Lung (tissue), 12 donors: ENCODE results near the gene EMD. TPM values are rescaled to one million over a fixed set of nuclear protein-coding genes. Genes with fewer than 3 reads are reported as not detected.
"Not testable (repeated sequence)": the region's sequence is repeated elsewhere in the genome, so short reads cannot be mapped to it uniquely, and the experiment has no call there.

Source experiments
- ATAC-seq: fragments of 200-7000 bp; cut with Tn5 transposase; one replicate; pipeline ENCODE4 v1.9.1; 2020; ENCODE audit warnings: moderate number of reproducible peaks; ENCODE audit not compliant: insufficient read depth, low FRiP score
- DNase-seq, 3 donors: peaks; one replicate each; pipeline ENCODE4 v3.0.0-alpha.2; 2013 to 2017
- H3K27ac ChIP-seq, 2 donors: one replicate each; pipeline ENCODE4 v1.5.1; 2013; ENCODE audit warnings: mild to moderate bottlenecking in 2 of 2, moderate library complexity in 2 of 2, control low read depth in 1 of 2, inconsistent platforms in 1 of 2, low read depth in 1 of 2, low read length in 1 of 2
- H3K27me3 ChIP-seq, 3 donors: one replicate each; pipeline ENCODE4 v1.5.1; 2013; ENCODE audit warnings: low read length in 2 of 3; ENCODE audit not compliant: control insufficient read depth in 3 of 3, insufficient read depth in 3 of 3
- H3K36me3 ChIP-seq, 4 donors: one replicate each; pipeline ENCODE4 v1.5.1; 2013; ENCODE audit warnings: low read length in 4 of 4, mild to moderate bottlenecking in 1 of 4, moderate library complexity in 1 of 4; ENCODE audit not compliant: control insufficient read depth in 4 of 4, insufficient read depth in 4 of 4
- H3K4me1 ChIP-seq, 5 donors: one replicate each; pipeline ENCODE4 v1.5.1; 2013; ENCODE audit warnings: low read length in 5 of 5, mild to moderate bottlenecking in 2 of 5, moderate library complexity in 1 of 5; ENCODE audit not compliant: control insufficient read depth in 5 of 5, insufficient read depth in 5 of 5
- H3K4me3 ChIP-seq: one replicate; pipeline ENCODE4 v1.5.1; 2013; ENCODE audit warnings: mild to moderate bottlenecking, control low read depth, moderate library complexity
- H3K9ac ChIP-seq, 2 donors: one replicate each; pipeline ENCODE4 v1.5.1; 2013; ENCODE audit warnings: low read length in 2 of 2, control low read depth in 1 of 2; ENCODE audit not compliant: insufficient read depth in 1 of 2
- H3K9me3 ChIP-seq, 4 donors: one replicate each; pipeline ENCODE4 v1.5.1; 2013; ENCODE audit warnings: low read length in 3 of 4, mild to moderate bottlenecking in 1 of 4, moderate library complexity in 1 of 4; ENCODE audit not compliant: control insufficient read depth in 4 of 4, insufficient read depth in 3 of 4
- CTCF ChIP-seq: IDR thresholded peaks from 2 replicates; pipeline ENCODE4 v1.5.1; 2012; ENCODE audit warnings: mild to moderate bottlenecking; ENCODE audit errors: control extremely low read depth, extremely low read depth
- WGBS, 2 donors: extraction: QIAGEN DNeasy Blood & Tissue Kit; methylation state at CpG; one replicate each; pipeline ENCODE4 v1.1.7; 2013; 5-methylcytosine and 5-hydroxymethylcytosine counted together
- polyA plus RNA-seq, 2 donors: library from polyadenylated mRNA; stranded (reverse); fragments of 200-250 nt; gene quantifications; one replicate each; pipeline ENCODE4 v1.2.1, GENCODE V29; 2013
- total RNA-seq, 2 donors: library from RNA; depleted of rRNA in 1 of 2; stranded (reverse); fragments of >200 nt in 1 of 2; gene quantifications; one replicate each; pipeline ENCODE4 v1.2.1, GENCODE V29; 2014 to 2021
- donor health status: control.
- donor health status: control.
- donor health status: Bipolar disorder and iron deficiency.
- donor health status: healthy.
- donor health status: DM: yes; HTN: yes; CAD: no.

Gene EMD
- total and polyA plus RNA-seq, 4 donors, result 33.0 to 108 (median 74.8) TPM

- H3K4me3 ChIP-seq, result no peak overlapping the region
- no peaks in the 10 kb centered on the region for H3K36me3 ChIP-seq
- no peak overlapping the region for H3K27ac ChIP-seq
- no peak for DNase-seq
- no peak overlapping the region for H3K9ac ChIP-seq
- peaks cover 0 to 4% (median 0%) of the 10 kb centered on the region in 4 donors for H3K9me3 ChIP-seq
- WGBS, 2 donors, result 32 to 56% methylated on average over 5 to 6 of the region's 6 CpGs
- no peak for ATAC-seq
- no peaks in the 10 kb centered on the region for H3K27me3 ChIP-seq
- H3K4me1 ChIP-seq, result no peaks in the 10 kb centered on the region
- no peak for TF ChIP-seq CTCF
These were observed 45.2 kb upstream of the EMD start for GRCh38 chrX:154333837-154334271.

- Histone ChIP-seq H3K27ac (no peak overlapping the region), H3K27me3 (no peaks in the 10 kb centered on the region), H3K9me3 (peaks cover 0 to 4% (median 0%) of the 10 kb centered on the region in 4 donors), H3K4me3 (no peak overlapping the region), H3K36me3 (no peaks in the 10 kb centered on the region), H3K9ac (no peak overlapping the region), H3K4me1 (no peaks in the 10 kb centered on the region)
- TF ChIP-seq CTCF, result no peak
- 75 to 93% methylated on average over 10 of the region's 10 CpGs for WGBS, 2 donors
- DNase-seq (no peak), ATAC-seq (no peak)
These were observed 44.6 kb upstream of the EMD start for GRCh38 chrX:154334496-154334895.

- not testable (repeated sequence) for H3K9me3 ChIP-seq, H3K4me1 ChIP-seq, H3K4me3 ChIP-seq, DNase-seq, H3K27me3 ChIP-seq, H3K9ac ChIP-seq, H3K36me3 ChIP-seq
- 40% methylated on average over 16 of the region's 115 CpGs; no CpG with 5 or more reads in 1 of the 2 donors for WGBS, 2 donors
- H3K27ac ChIP-seq, result peak overlapping the region in 1 of 2 donors; percentile 50
- peak; percentile 85 for ATAC-seq
These were observed 37.4 kb upstream of the EMD start for GRCh38 chrX:154341399-154342298.

- H3K36me3 ChIP-seq, ATAC-seq, H3K27ac ChIP-seq, H3K4me3 ChIP-seq, H3K9me3 ChIP-seq, H3K9ac ChIP-seq, H3K27me3 ChIP-seq, DNase-seq, H3K4me1 ChIP-seq: not testable (repeated sequence)
- WGBS, 2 donors, result no CpG with 5 or more reads among the region's 16 CpGs
These were observed 36.0 kb upstream of the EMD start for GRCh38 chrX:154343063-154343462.

GRCh38 chrX:154343620-154344019 lies 35.5 kb upstream of the EMD start:
- not testable (repeated sequence) for DNase-seq, H3K9ac ChIP-seq, H3K4me3 ChIP-seq, H3K27me3 ChIP-seq, H3K4me1 ChIP-seq, H3K36me3 ChIP-seq, H3K27ac ChIP-seq, H3K9me3 ChIP-seq
- no CpG with 5 or more reads among the region's 20 CpGs for WGBS, 2 donors
- ATAC-seq, result peak; percentile 24
